WTC11 (cell line): ENCODE measurements around the gene FANCL. TPM values are rescaled to one million over a fixed set of nuclear protein-coding genes. Genes with fewer than 3 reads are reported as not detected.
"Not testable (repeated sequence)": the region's sequence is repeated elsewhere in the genome, so short reads cannot be mapped to it uniquely, and the experiment has no call there.

Experiments used
- ATAC-seq: fragments of 200-7000 bp; cut with Tn5 transposase; 2 replicates; pipeline ENCODE4 v1.10.0; 2021; ENCODE audit warnings: mild to moderate bottlenecking, moderate library complexity
- CTCF ChIA-PET: fragments of 300-600 bp; sonication (Branson Sonifier 250); formaldehyde crosslinking; loops from one replicate; lab custom pipeline; 2021; ENCODE audit warnings: antibody characterized with exemption; lab: Charles Lee
- POLR2A ChIA-PET: fragments of 350-600 bp; sonication (Branson Sonifier 250); formaldehyde crosslinking; loops from one replicate; lab custom pipeline; 2021; ENCODE audit warnings: antibody characterized with exemption; lab: Charles Lee
- DNase-seq: peaks from one replicate; pipeline ENCODE4 v3.0.0; 2021; ENCODE audit warnings: low spot score
- H3K27ac Mint-ChIP-seq: 2 replicates; pipeline ENCODE4 v1.8.0; 2021; ENCODE audit warnings: mixed read lengths
- H3K27me3 Mint-ChIP-seq: 2 replicates; pipeline ENCODE4 v1.8.0; 2021; ENCODE audit warnings: low read depth, mild to moderate bottlenecking, moderate library complexity, mixed read lengths
- H3K36me3 Mint-ChIP-seq: 2 replicates; pipeline ENCODE4 v1.8.0; 2021; ENCODE audit warnings: mixed read lengths
- H3K4me1 Mint-ChIP-seq: 2 replicates; pipeline ENCODE4 v1.8.0; 2022; ENCODE audit warnings: mixed read lengths
- H3K4me3 Mint-ChIP-seq: 2 replicates; pipeline ENCODE4 v1.8.0; 2021; ENCODE audit warnings: mild to moderate bottlenecking, moderate library complexity, mixed read lengths
- H3K9me3 Mint-ChIP-seq: 2 replicates; pipeline ENCODE4 v1.8.0; 2021; ENCODE audit warnings: mixed read lengths
- ETV6 ChIP-seq: sonication (generic); formaldehyde crosslinking; IDR thresholded peaks from 2 replicates; pipeline ENCODE4 v1.8.1; 2022; ENCODE audit warnings: mild to moderate bottlenecking, missing genetic modification reagents
- FOXJ3 ChIP-seq: sonication (generic); formaldehyde crosslinking; IDR thresholded peaks from 2 replicates; pipeline ENCODE4 v1.9.0; 2021; ENCODE audit warnings: missing genetic modification reagents, mild to moderate bottlenecking, borderline replicate concordance
- GABPB1 ChIP-seq: sonication (generic); formaldehyde crosslinking; IDR thresholded peaks from 2 replicates; pipeline ENCODE4 v1.8.1; 2023; ENCODE audit warnings: mild to moderate bottlenecking, missing genetic modification reagents
- OVOL2 ChIP-seq: fragments of 250-450 bp; sonication (Bioruptor Pico); IDR thresholded peaks from 2 replicates; pipeline ENCODE4 v1.9.0; 2021; ENCODE audit warnings: mild to moderate bottlenecking, borderline replicate concordance
- ZNF423 ChIP-seq: fragments of 250-450 bp; sonication (Bioruptor Pico); IDR thresholded peaks from 2 replicates; pipeline ENCODE4 v2.1.2; 2022; ENCODE audit warnings: mild to moderate bottlenecking, moderate library complexity
- total RNA-seq: library from RNA; stranded (reverse); gene quantifications from 3 replicates; pipeline ENCODE4 v1.2.3, GENCODE V29; 2021
- TF ChIP-seq, protein P1 (sequence below): sonication (generic); formaldehyde crosslinking; IDR thresholded peaks from 2 replicates; pipeline ENCODE4 v1.8.0; 2023; ENCODE audit warnings: mild to moderate bottlenecking, missing genetic modification reagents

FANCL gene
- total RNA-seq, 1 experiment from 2014 or later: 38.8 TPM

DNA sequence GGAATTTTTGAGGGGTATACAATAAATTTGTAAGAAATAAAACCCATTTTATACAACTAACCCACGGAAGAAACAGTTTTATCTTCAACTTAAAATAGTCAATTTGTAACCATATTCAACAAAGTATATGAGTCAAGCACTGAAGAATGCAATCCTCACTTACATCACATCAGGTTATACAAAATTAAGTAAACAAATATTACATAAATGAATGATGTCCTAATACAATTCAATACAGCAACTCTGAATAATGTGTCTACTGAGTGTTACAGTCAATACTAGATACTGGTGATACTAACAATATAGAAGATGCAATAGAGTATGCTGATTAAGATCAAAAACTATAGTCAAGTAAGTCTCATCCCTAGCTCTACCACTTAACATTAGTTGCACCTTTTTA, 58.6 kb downstream of the FANCL start (continued):
- TF ChIP-seq OVOL2 (CRISPR knock-in tag): no peak
- TF ChIP-seq ZNF423 (CRISPR knock-in tag): no peak

DNA sequence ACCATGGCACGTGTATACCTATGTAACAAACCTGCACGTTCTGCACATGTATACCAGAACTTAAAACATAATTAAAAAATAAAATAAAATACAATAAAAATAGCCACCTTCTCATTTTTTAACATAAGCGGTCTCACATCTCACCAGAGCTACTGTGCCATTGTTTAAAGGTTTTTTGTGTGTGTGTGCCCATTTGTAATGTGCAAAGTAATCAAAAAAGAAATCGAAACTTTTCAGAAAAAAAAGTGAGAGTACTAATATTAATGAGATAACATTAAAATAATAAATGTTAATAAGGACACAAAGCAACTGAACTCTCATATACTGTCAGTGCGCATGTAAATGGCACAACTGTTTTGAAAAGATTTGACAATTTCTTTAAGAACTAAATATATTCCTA, 60.5 kb downstream of the FANCL start:
- Mint-ChIP-seq H3K36me3 (peaks cover 51% of the 10 kb centered on the region), H3K9me3 (peaks cover 29% of the 10 kb centered on the region), H3K4me1 (no peaks in the 10 kb centered on the region; the same call in 1 of the 2 replicates), H3K27ac (no peak overlapping the region)
- ChIA-PET CTCF (no interaction called here), POLR2A (no interaction called here)
- DNase-seq: no peak
- no peak for ATAC-seq
- no peak for TF ChIP-seq FOXJ3
- TF ChIP-seq, all 79 proteins: peak for 0
- no peaks in the 10 kb centered on the region for H3K27me3 Mint-ChIP-seq
- no peak overlapping the region for H3K4me3 Mint-ChIP-seq

DNA sequence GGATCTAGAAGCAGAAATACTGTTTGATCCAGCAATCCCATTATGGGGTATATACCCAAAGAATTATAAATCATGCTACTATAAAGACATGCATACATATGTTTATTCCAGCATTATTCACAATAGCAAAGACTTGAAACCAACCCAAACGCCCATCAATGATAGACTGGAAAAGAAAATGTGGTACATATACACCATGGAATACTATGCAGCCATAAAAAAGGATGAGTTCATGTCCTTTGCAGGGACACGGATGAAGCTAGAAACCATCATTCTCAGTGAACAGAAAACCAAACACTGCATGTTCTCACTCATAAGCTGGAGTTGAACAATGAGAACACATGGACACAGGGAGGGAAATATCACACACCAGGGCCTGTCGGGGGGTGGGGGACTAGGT, 61.0 kb downstream of the FANCL start:
- Mint-ChIP-seq H3K9me3 (peaks cover 29% of the 10 kb centered on the region), H3K36me3 (peaks cover 53% of the 10 kb centered on the region)
- CTCF ChIA-PET, H3K27ac Mint-ChIP-seq, H3K27me3 Mint-ChIP-seq, H3K4me1 Mint-ChIP-seq, DNase-seq, H3K4me3 Mint-ChIP-seq, POLR2A ChIA-PET, ATAC-seq: not testable (repeated sequence)

GRCh38 chr2:58177187-58177586, 63.9 kb downstream of the FANCL start:
- H3K4me3 Mint-ChIP-seq, DNase-seq, CTCF ChIA-PET, H3K27ac Mint-ChIP-seq, H3K27me3 Mint-ChIP-seq, POLR2A ChIA-PET, ATAC-seq: not testable (repeated sequence)
- peaks cover 13% of the 10 kb centered on the region for H3K4me1 Mint-ChIP-seq
- H3K36me3 Mint-ChIP-seq: peaks cover 68% of the 10 kb centered on the region
- H3K9me3 Mint-ChIP-seq: peaks cover 48% of the 10 kb centered on the region

DNA sequence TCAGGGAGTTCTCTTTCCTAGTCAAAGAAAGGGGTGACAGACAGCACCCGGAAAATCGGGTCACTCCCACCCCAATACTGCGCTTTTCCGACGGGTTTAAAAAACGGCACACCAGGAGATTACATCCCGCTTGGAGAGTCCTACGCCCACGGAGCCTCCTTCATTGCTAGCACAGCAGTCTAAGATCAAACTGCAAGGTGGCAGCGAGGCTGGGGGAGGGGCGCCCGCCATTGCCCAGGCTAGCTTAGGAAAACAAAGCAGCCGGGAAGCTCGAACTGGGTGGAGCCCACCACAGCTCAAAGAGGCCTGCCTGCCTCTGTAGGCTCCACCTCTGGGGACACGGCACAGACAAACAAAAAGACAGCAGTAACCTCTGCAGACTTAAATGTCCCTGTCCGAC, 69.3 kb downstream of the FANCL start:
- peak; percentile 44 for DNase-seq
- CTCF ChIA-PET, H3K27me3 Mint-ChIP-seq, ATAC-seq, POLR2A ChIA-PET: not testable (repeated sequence)
- Mint-ChIP-seq H3K4me3 (peak overlapping the region; percentile 5), H3K9me3 (peaks cover 33% of the 10 kb centered on the region), H3K36me3 (peaks cover 57% of the 10 kb centered on the region), H3K27ac (peak overlapping the region; percentile 46; the same call in 1 of the 2 replicates), H3K4me1 (peaks cover 46% of the 10 kb centered on the region)
- 0 out of 2 replicates have a peak, but pooled peaks have one; percentile 64 for TF ChIP-seq ETV6 (CRISPR knock-in tag)
- TF ChIP-seq, protein P1, sequence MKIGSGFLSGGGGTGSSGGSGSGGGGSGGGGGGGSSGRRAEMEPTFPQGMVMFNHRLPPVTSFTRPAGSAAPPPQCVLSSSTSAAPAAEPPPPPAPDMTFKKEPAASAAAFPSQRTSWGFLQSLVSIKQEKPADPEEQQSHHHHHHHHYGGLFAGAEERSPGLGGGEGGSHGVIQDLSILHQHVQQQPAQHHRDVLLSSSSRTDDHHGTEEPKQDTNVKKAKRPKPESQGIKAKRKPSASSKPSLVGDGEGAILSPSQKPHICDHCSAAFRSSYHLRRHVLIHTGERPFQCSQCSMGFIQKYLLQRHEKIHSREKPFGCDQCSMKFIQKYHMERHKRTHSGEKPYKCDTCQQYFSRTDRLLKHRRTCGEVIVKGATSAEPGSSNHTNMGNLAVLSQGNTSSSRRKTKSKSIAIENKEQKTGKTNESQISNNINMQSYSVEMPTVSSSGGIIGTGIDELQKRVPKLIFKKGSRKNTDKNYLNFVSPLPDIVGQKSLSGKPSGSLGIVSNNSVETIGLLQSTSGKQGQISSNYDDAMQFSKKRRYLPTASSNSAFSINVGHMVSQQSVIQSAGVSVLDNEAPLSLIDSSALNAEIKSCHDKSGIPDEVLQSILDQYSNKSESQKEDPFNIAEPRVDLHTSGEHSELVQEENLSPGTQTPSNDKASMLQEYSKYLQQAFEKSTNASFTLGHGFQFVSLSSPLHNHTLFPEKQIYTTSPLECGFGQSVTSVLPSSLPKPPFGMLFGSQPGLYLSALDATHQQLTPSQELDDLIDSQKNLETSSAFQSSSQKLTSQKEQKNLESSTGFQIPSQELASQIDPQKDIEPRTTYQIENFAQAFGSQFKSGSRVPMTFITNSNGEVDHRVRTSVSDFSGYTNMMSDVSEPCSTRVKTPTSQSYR: 0 out of 2 replicates have a peak, but pooled peaks have one; percentile 46

DNA sequence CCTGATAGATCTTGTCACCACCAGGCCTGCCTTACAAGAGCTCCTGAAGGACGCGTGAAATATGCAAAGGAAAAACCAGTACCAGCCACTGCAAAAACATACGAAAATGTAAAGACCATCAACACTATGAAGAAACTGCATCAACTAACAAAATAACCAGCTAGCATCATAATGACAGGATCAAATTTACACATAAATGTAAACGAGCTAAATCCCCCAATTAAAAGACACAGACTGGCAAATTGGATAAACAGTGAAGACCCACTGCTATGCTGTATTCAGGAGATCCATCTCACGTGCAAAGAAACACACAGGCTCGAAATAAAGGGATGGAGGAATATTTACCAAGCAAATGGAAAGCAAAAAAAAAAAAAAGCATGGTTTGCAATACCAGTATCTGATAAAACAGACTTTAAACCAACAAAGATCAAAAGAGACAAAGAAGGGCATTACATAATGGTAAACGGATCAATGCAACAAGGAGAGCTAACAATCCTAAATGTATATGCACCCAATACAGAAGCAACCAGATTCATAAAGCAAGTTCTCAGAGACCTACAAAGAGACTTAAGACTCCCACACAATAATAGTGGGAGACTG, 70.7 kb downstream of the FANCL start:
- CTCF ChIA-PET, DNase-seq: not testable (repeated sequence)
- peaks cover 56% of the 10 kb centered on the region for H3K36me3 Mint-ChIP-seq

GRCh38 chr2:58169845-58170244, 71.3 kb downstream of the FANCL start:
- Mint-ChIP-seq H3K36me3 (peaks cover 56% of the 10 kb centered on the region), H3K9me3 (peaks cover 32% of the 10 kb centered on the region), H3K4me1 (peaks cover 46% of the 10 kb centered on the region)
- DNase-seq, ATAC-seq, H3K4me3 Mint-ChIP-seq, H3K27me3 Mint-ChIP-seq, POLR2A ChIA-PET, CTCF ChIA-PET, H3K27ac Mint-ChIP-seq: not testable (repeated sequence)

More for the DNA sequence above, 70.7 kb downstream of the FANCL start:
- Mint-ChIP-seq H3K4me1 (peaks cover 46% of the 10 kb centered on the region), H3K9me3 (peaks cover 32% of the 10 kb centered on the region)
- peak; percentile 72; the same call in 1 of the 2 replicates for TF ChIP-seq GABPB1
- H3K4me3 Mint-ChIP-seq, H3K27ac Mint-ChIP-seq, ATAC-seq, H3K27me3 Mint-ChIP-seq: not testable (repeated sequence)
- POLR2A ChIA-PET: interaction anchor here (0.7 kb wide), 1 partner anchor 697 kb away, joined by 3 read pairs; no protein-coding TSS in a partner anchor

DNA sequence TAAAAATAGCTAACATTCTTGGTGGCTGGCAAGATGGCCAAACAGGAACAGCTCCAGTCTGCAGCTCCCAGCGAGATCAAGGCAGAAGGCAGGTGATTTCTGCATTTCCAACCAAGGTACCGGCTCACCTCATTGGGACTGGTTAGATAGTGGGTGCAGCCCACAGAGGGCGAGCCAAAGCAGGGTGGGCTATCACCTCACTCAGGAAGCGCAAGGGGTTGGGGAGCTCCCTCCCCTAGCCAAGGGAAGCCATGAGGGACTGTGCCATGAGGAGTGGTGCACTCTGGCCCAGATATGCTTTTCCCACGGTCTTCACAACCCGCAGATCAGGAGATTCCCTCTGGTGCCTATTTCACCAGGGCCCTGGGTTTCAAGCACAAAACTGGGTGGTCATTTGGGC, 73.0 kb downstream of the FANCL start:
- CTCF ChIA-PET: interaction anchor here (0.8 to 2.0 kb wide), 3 partner anchors 408 to 704 kb away, joined by 3 to 5 read pairs (median 3); no protein-coding TSS in a partner anchor
- Mint-ChIP-seq H3K9me3 (peaks cover 23% of the 10 kb centered on the region), H3K4me1 (peaks cover 42% of the 10 kb centered on the region), H3K36me3 (peaks cover 42% of the 10 kb centered on the region)
- ATAC-seq, POLR2A ChIA-PET, H3K27ac Mint-ChIP-seq, H3K27me3 Mint-ChIP-seq, H3K4me3 Mint-ChIP-seq, DNase-seq: not testable (repeated sequence)
